HCT116 (cell line): ENCODE results near the gene THOC6. TPM values are rescaled to one million over a fixed set of nuclear protein-coding genes. Genes with fewer than 3 reads are reported as not detected.

Experiments
- ATAC-seq: fragments of 200-7000 bp; cut with Tn5 transposase; 2 replicates; pipeline ENCODE4 v1.9.1; 2020; ENCODE audit warnings: mild to moderate bottlenecking, moderate library complexity
- BruUV-seq: library from RNA; stranded (reverse); fragments of 400-500 nt; replicated peaks from 2 replicates; lab custom pipeline; 2021; lab: Mats Ljungman, UMichigan
- CTCF ChIA-PET: fragments of 300-600 bp; sonication (Branson Sonifier 250); formaldehyde crosslinking; loops from one replicate; lab custom pipeline; 2021; ENCODE audit warnings: antibody characterized with exemption; lab: Charles Lee
- POLR2A ChIA-PET: fragments of 300-600, 350-600 bp; sonication (Branson Sonifier 250); formaldehyde crosslinking; loops from one replicate; lab custom pipeline; 2021; ENCODE audit warnings: antibody characterized with exemption; lab: Charles Lee
- RAD21 ChIA-PET, 2 experiments: fragments of 300-600 bp; sonication (Branson Sonifier 250); formaldehyde crosslinking; loops; one replicate each; lab custom pipeline; 2023; ENCODE audit warnings: low total read pairs in 2 of 2; ENCODE audit not compliant: uncharacterized antibody in 2 of 2, unreplicated experiment in 2 of 2, low non-redundant PET in 1 of 2; lab: Charles Lee
- DNase-seq: peaks from one replicate; pipeline ENCODE4 v3.0.0-alpha.2; 2010; ENCODE audit warnings: low read depth, low spot score
- H2AFZ ChIP-seq: fragments of 200-600 bp; shearing (Covaris generic), sonication (generic); 2 replicates; pipeline ENCODE4 v1.6.1; 2017; ENCODE audit warnings: low read depth, mixed run types, mixed read lengths, antibody characterized with exemption, low read length; ENCODE audit not compliant: poor library complexity, severe bottlenecking
- H3K27ac ChIP-seq: 2 replicates; pipeline ENCODE4 v1.5.1; 2012; ENCODE audit warnings: low read depth, low read length
- H3K27me3 ChIP-seq: fragments of 200-600 bp; sonication (generic); 2 replicates; pipeline ENCODE4 v1.6.1; 2016; ENCODE audit warnings: mixed run types, low read length, mixed read lengths; ENCODE audit not compliant: insufficient read depth
- H3K36me3 ChIP-seq, 2 experiments: fragments of 200-500 bp in 1 of 2; fragments of 200-600 bp in 1 of 2; sonication (Bioruptor generic) in 1 of 2; sonication (generic) in 1 of 2; 2 replicates each; pipeline versions ENCODE4 v1.5.1 to v1.6.1; 2014 to 2016; ENCODE audit warnings: low read length in 2 of 2, inconsistent platforms in 1 of 2, mixed read lengths in 1 of 2, mixed run types in 1 of 2; ENCODE audit not compliant: insufficient read depth in 2 of 2, control insufficient read depth in 1 of 2
- H3K4me1 ChIP-seq, 2 experiments: fragments of 200-600 bp in 1 of 2; sonication (generic) in 1 of 2; 2 replicates each; pipeline versions ENCODE4 v1.5.1 to v1.6.1; 2012 to 2017; ENCODE audit warnings: low read length in 2 of 2, inconsistent platforms in 1 of 2, mild to moderate bottlenecking in 1 of 2, mixed read lengths in 1 of 2, mixed run types in 1 of 2, moderate library complexity in 1 of 2; ENCODE audit not compliant: insufficient read depth in 2 of 2, control insufficient read depth in 1 of 2
- H3K4me2 ChIP-seq: fragments of 200-600 bp; sonication (generic); 2 replicates; pipeline ENCODE4 v1.6.1; 2017; ENCODE audit warnings: mixed run types, low read length, mixed read lengths
- H3K4me3 ChIP-seq, 2 experiments: fragments of 200-600 bp in 1 of 2; sonication (generic) in 1 of 2; replicated peaks in 1 of 2; 2 replicates each; pipeline ENCODE4 v1.5.1; 2011 to 2016; ENCODE audit warnings: low read length in 2 of 2, control low read depth in 1 of 2, low read depth in 1 of 2, mild to moderate bottlenecking in 1 of 2, mixed read lengths in 1 of 2, mixed run types in 1 of 2
- H3K79me2 ChIP-seq: fragments of 200-600 bp; sonication (generic); 2 replicates; pipeline ENCODE4 v1.6.1; 2017; ENCODE audit warnings: mild to moderate bottlenecking, mixed run types, low read length, moderate library complexity, mixed read lengths; ENCODE audit not compliant: insufficient read depth
- H3K9ac ChIP-seq: fragments of 200-600 bp; sonication (generic); 2 replicates; pipeline ENCODE4 v1.6.1; 2016; ENCODE audit warnings: low read length, mixed read lengths
- H3K9me2 ChIP-seq: fragments of 200-600 bp; sonication (generic), shearing (Covaris generic); 2 replicates; pipeline ENCODE4 v1.6.1; 2017; ENCODE audit warnings: mixed run types, mild to moderate bottlenecking, moderate library complexity; ENCODE audit not compliant: insufficient read depth
- H3K9me3 ChIP-seq, 2 experiments: fragments of 200-500 bp in 1 of 2; fragments of 200-600 bp in 1 of 2; sonication (Bioruptor generic) in 1 of 2; sonication (generic) in 1 of 2; 2 replicates each; pipeline ENCODE4 v1.6.1; 2014 to 2017; ENCODE audit warnings: low read length in 2 of 2, mixed read lengths in 2 of 2, inconsistent platforms in 1 of 2, low read depth in 1 of 2, mild to moderate bottlenecking in 1 of 2, mixed run types in 1 of 2, moderate library complexity in 1 of 2; ENCODE audit not compliant: control insufficient read depth in 1 of 2, insufficient read depth in 1 of 2
- H4K20me1 ChIP-seq: fragments of 200-600 bp; sonication (generic), shearing (Covaris generic); 2 replicates; pipeline ENCODE4 v1.6.1; 2017; ENCODE audit warnings: mixed run types, mild to moderate bottlenecking, moderate library complexity; ENCODE audit not compliant: insufficient read depth
- CBX3 ChIP-seq: IDR thresholded peaks from 2 replicates; pipeline ENCODE4 v1.6.1; 2012; ENCODE audit warnings: low read depth
- CEBPB ChIP-seq: IDR thresholded peaks from 2 replicates; pipeline ENCODE4 v1.6.1; 2012; ENCODE audit warnings: low read depth
- EGR1 ChIP-seq: IDR thresholded peaks from 2 replicates; pipeline ENCODE4 v1.6.1; 2012; ENCODE audit warnings: low read depth
- ELF1 ChIP-seq: IDR thresholded peaks from 2 replicates; pipeline ENCODE4 v1.6.1; 2012; ENCODE audit warnings: low read depth, borderline replicate concordance
- EZH2 ChIP-seq: fragments of 200-600 bp; sonication (generic); IDR thresholded peaks from 2 replicates; pipeline ENCODE4 v1.6.1; 2017; ENCODE audit warnings: antibody characterized with exemption, mixed run types
- EZH2phosphoT487 ChIP-seq: fragments of 200-600 bp; IDR thresholded peaks from 2 replicates; pipeline ENCODE4 v1.6.1; 2018; ENCODE audit warnings: antibody characterized with exemption, borderline replicate concordance
- FOSL1 ChIP-seq: IDR thresholded peaks from 2 replicates; pipeline ENCODE4 v1.6.1; 2012; ENCODE audit warnings: low read depth
- JUND ChIP-seq: IDR thresholded peaks from 2 replicates; pipeline ENCODE4 v1.6.1; 2012
- MAX ChIP-seq: IDR thresholded peaks from 2 replicates; pipeline ENCODE4 v1.6.1; 2012
- POLR2A ChIP-seq: IDR thresholded peaks from 2 replicates; pipeline ENCODE4 v1.7.0; 2011; ENCODE audit warnings: borderline replicate concordance; ENCODE audit not compliant: insufficient read depth, insufficient read length; ENCODE audit errors: extremely low read depth
- POLR2AphosphoS5 ChIP-seq: IDR thresholded peaks from 2 replicates; pipeline ENCODE4 v1.6.1; 2011; ENCODE audit warnings: mild to moderate bottlenecking, low read depth, low read length, moderate library complexity
- RAD21 ChIP-seq: IDR thresholded peaks from 2 replicates; pipeline ENCODE4 v1.6.1; 2012; ENCODE audit warnings: low read depth, mild to moderate bottlenecking
- SIN3A ChIP-seq: IDR thresholded peaks from 2 replicates; pipeline ENCODE4 v1.6.1; 2012; ENCODE audit warnings: low read depth
- SP1 ChIP-seq: IDR thresholded peaks from 2 replicates; pipeline ENCODE4 v1.6.1; 2012; ENCODE audit warnings: low read depth
- TCF7L2 ChIP-seq: IDR thresholded peaks from 2 replicates; pipeline ENCODE4 v1.7.0; 2011; ENCODE audit warnings: borderline replicate concordance, inconsistent platforms; ENCODE audit not compliant: insufficient read depth, insufficient read length; ENCODE audit errors: extremely low read depth
- YY1 ChIP-seq: IDR thresholded peaks from 2 replicates; pipeline ENCODE4 v1.6.1; 2011; ENCODE audit warnings: low read length, low read depth, moderate library complexity, mild to moderate bottlenecking; ENCODE audit not compliant: insufficient replicate concordance; ENCODE audit errors: extremely low read depth
- ZFX ChIP-seq: fragments of 450-650 bp; IDR thresholded peaks from 2 replicates; pipeline ENCODE4 v1.6.1; 2017
- ZNF274 ChIP-seq: fragments of 200-500 bp; sonication (Bioruptor generic); IDR thresholded peaks from 2 replicates; pipeline ENCODE4 v1.6.1; 2014; ENCODE audit warnings: mild to moderate bottlenecking, low read depth, low read length, inconsistent platforms
- intact Hi-C: fragments of 100-400 bp; cut with micrococcal nuclease; formaldehyde crosslinking; loops from 2 replicates; pipeline ENCODE4 v1.10.0; 2022
- total RNA-seq: library from RNA; stranded (reverse); gene quantifications from one replicate; pipeline ENCODE4 v1.2.1, GENCODE V29; 2021; ENCODE audit not compliant: unreplicated experiment
- TF ChIP-seq, protein P1 (sequence below): IDR thresholded peaks from 2 replicates; pipeline ENCODE4 v1.6.1; 2011; ENCODE audit warnings: mild to moderate bottlenecking, low read length, moderate library complexity; ENCODE audit not compliant: insufficient replicate concordance; ENCODE audit errors: extremely low read depth
- TF ChIP-seq, protein P2 (sequence below), 3 experiments: fragments of 200-600 bp in 1 of 3; sonication (generic) in 1 of 3; IDR thresholded peaks in 2 of 3; conservative IDR thresholded peaks in 1 of 3; 2 replicates each; pipeline ENCODE4 v1.5.1; 2012 to 2017; ENCODE audit warnings: low read depth in 2 of 3, low read length in 2 of 3, antibody characterized with exemption in 1 of 3, borderline replicate concordance in 1 of 3, control low read depth in 1 of 3, mild to moderate bottlenecking in 1 of 3, mixed read lengths in 1 of 3, mixed run types in 1 of 3, moderate library complexity in 1 of 3; ENCODE audit not compliant: insufficient read depth in 1 of 3
- TF ChIP-seq, protein P3 (sequence below): IDR thresholded peaks from 2 replicates; pipeline ENCODE4 v1.6.1; 2012

Gene THOC6
- total RNA-seq, 1 experiment from 2014 or later = 62.9 TPM

DNA sequence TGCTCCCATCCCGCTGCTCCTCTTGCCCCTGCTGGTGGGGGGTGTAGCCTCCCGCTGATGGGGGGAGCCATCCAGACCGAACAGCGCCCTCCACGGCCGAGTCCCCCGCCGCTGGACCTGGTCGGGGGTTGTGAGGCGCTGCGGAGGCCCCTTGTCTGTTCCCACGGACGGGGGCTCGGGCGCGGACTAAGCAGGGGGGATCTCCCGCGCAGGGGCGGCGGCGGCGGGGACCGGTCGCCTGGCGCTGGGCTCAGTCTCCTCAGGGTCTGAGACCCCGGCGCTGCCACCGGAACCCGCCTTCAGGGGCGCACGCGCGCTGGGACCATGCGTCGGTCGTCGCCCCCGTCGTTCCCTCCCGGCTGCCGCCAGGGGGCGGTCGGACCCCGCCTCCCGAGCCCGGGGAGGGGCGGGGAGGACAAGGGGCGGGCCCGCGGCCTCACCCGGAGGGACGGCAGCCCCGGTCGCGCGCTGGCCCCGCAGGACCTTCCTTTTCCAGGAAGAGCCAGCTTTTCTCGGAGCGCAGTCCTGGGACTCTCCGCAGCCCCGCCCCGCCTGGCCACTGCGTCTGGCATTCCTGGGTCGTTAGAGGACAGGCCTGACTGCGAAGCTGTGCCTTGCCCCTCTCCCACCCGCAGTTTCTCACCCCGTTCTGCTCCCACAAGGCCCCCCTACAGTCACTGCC lies 35.3 kb downstream of the THOC6 start:
- peak; percentile 86 for ATAC-seq
- no peaks in the 10 kb centered on the region for H3K27me3 ChIP-seq
- TF ChIP-seq MAX (peak; percentile 76), EZH2phosphoT487 (no peak), JUND (no peak), SP1 (no peak), POLR2A (no peak), ELF1 (no peak), EGR1 (no peak), POLR2AphosphoS5 (peak; percentile 77), CBX3 (no peak; the same call in 1 of the 2 replicates), TCF7L2 (no peak), CEBPB (no peak), ZNF274 (no peak), ZFX (0 out of 2 replicates have a peak, but pooled peaks have one; percentile 34), RAD21 (peak; percentile 89), EZH2 (no peak), SIN3A (peak; percentile 40; the same call in 1 of the 2 replicates), FOSL1 (no peak), YY1 (peak; percentile 57)
- TF ChIP-seq, protein P1, sequence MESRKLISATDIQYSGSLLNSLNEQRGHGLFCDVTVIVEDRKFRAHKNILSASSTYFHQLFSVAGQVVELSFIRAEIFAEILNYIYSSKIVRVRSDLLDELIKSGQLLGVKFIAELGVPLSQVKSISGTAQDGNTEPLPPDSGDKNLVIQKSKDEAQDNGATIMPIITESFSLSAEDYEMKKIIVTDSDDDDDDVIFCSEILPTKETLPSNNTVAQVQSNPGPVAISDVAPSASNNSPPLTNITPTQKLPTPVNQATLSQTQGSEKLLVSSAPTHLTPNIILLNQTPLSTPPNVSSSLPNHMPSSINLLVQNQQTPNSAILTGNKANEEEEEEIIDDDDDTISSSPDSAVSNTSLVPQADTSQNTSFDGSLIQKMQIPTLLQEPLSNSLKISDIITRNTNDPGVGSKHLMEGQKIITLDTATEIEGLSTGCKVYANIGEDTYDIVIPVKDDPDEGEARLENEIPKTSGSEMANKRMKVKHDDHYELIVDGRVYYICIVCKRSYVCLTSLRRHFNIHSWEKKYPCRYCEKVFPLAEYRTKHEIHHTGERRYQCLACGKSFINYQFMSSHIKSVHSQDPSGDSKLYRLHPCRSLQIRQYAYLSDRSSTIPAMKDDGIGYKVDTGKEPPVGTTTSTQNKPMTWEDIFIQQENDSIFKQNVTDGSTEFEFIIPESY = peak; percentile 18
- TF ChIP-seq, protein P2, sequence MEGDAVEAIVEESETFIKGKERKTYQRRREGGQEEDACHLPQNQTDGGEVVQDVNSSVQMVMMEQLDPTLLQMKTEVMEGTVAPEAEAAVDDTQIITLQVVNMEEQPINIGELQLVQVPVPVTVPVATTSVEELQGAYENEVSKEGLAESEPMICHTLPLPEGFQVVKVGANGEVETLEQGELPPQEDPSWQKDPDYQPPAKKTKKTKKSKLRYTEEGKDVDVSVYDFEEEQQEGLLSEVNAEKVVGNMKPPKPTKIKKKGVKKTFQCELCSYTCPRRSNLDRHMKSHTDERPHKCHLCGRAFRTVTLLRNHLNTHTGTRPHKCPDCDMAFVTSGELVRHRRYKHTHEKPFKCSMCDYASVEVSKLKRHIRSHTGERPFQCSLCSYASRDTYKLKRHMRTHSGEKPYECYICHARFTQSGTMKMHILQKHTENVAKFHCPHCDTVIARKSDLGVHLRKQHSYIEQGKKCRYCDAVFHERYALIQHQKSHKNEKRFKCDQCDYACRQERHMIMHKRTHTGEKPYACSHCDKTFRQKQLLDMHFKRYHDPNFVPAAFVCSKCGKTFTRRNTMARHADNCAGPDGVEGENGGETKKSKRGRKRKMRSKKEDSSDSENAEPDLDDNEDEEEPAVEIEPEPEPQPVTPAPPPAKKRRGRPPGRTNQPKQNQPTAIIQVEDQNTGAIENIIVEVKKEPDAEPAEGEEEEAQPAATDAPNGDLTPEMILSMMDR (IDR thresholded peaks at IDR 0.05 in 2 of 3, conservative IDR thresholded peaks at IDR 0.05 in 1 of 3; ENCODE audit: borderline replicate concordance in 1 of 3, insufficient read depth in 1 of 3, low read depth in 2 of 3, low read length in 2 of 3) = peak; percentile 58 to 94 (median 66)
- TF ChIP-seq, protein P3, sequence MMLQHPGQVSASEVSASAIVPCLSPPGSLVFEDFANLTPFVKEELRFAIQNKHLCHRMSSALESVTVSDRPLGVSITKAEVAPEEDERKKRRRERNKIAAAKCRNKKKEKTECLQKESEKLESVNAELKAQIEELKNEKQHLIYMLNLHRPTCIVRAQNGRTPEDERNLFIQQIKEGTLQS = no peak
- TF ChIP-seq, all 23 proteins: peak for 8
- peak overlapping the region; percentile 95 for H3K9ac ChIP-seq
- intact Hi-C loops = loop anchor here (2.0 to 10.0 kb wide), 2 partner anchors 70 to 116 kb away; no protein-coding TSS in a partner anchor
- H3K9me2 ChIP-seq = no peaks in the 10 kb centered on the region
- no peaks in the 10 kb centered on the region for H3K79me2 ChIP-seq
- H3K4me2 ChIP-seq = peak overlapping the region; percentile 95
- H3K27ac ChIP-seq = peak overlapping the region; percentile 84
- H3K4me3 ChIP-seq = peak overlapping the region; percentile 81 to 87
- POLR2A ChIA-PET = interaction anchor here (0.6 to 1.7 kb wide), 4 partner anchors 11 to 70 kb away, joined by 4 to 6 read pairs (median 5); partner anchors contain the start of gene TNFRSF12A
- H3K36me3 ChIP-seq = no peaks in the 10 kb centered on the region
- DNase-seq = peak; percentile 60
- no peaks in the 10 kb centered on the region for H4K20me1 ChIP-seq
- CTCF ChIA-PET = interaction anchor here (0.6 to 2.5 kb wide), 12 partner anchors 10 to 113 kb away, joined by 3 to 16 read pairs (median 5); no protein-coding TSS in a partner anchor
- RAD21 ChIA-PET = interaction anchor here in 1 of 2 experiments (1.0 kb wide), 1 partner anchor 28 kb away, joined by 5 read pairs; no protein-coding TSS in a partner anchor
- no peaks in the 10 kb centered on the region for H3K9me3 ChIP-seq
- H2AFZ ChIP-seq = no peak overlapping the region
- peaks cover 0 to 22% of the 10 kb centered on the region in 2 experiments; a peak in 3 of 4 replicates for H3K4me1 ChIP-seq
- BruUV-seq = no TSS peak
